ENCODE data around the gene GIPC2. TPM values are rescaled to one million over a fixed set of nuclear protein-coding genes. Genes with fewer than 3 reads are reported as not detected.
"Not testable (repeated sequence)": the region's sequence is repeated elsewhere in the genome, so short reads cannot be mapped to it uniquely, and the experiment has no call there.

GIPC2 gene
- total and polyA plus RNA-seq, 10 of the 15 experiments (the other 5 are each of a cell fraction or from before 2014, with no cell fraction given), result 0.03 to 0.23 (median 0.06) TPM; not detected in 2

- no TSS peak for BruUV-seq (replicated peaks)
- intact Hi-C loops (cut with micrococcal nuclease; ENCODE audit: unreplicated experiment), result no loop called here
- no peak for FAIRE-seq
These were observed 16.2 kb downstream of the GIPC2 start for GRCh38 chr1:78061825-78062523.

GRCh38 chr1:78064886-78065285 is 19.1 kb downstream of the GIPC2 start:
- H3K36me3 ChIP-seq (ENCODE audit: control insufficient read depth in 2 of 2, insufficient read depth in 2 of 2, low read length in 1 of 2); SMC1A ChIA-PET (ENCODE audit: uncharacterized antibody, unreplicated experiment); intact Hi-C loops (cut with micrococcal nuclease; ENCODE audit: unreplicated experiment); H3K27me3 ChIP-seq (replicated peaks in 1 of 2; ENCODE audit: control insufficient read depth in 2 of 2, insufficient read depth in 2 of 2, low read length in 1 of 2); RAD21 ChIA-PET (ENCODE audit: unreplicated experiment); H3K9me3 ChIP-seq (replicated peaks; ENCODE audit: control insufficient read depth, insufficient read depth, low read length); H3K4me2 ChIP-seq (ENCODE audit: control insufficient read depth, insufficient read depth); H3K9ac ChIP-seq (ENCODE audit: control insufficient read depth, insufficient read depth, low read length); BruUV-seq (replicated peaks); ATAC-seq; FAIRE-seq; H4K20me1 ChIP-seq (ENCODE audit: control insufficient read depth, insufficient read depth); H2AFZ ChIP-seq (ENCODE audit: control insufficient read depth, low read depth, low read length); DNase-seq (ENCODE audit: low read depth, low spot score); H3K4me3 ChIP-seq; in situ Hi-C loops (cut with MboI); H3K4me1 ChIP-seq (ENCODE audit: control insufficient read depth, insufficient read depth, low read length); H3K79me2 ChIP-seq (ENCODE audit: control insufficient read depth, insufficient read depth, low read length); H3K27ac ChIP-seq (ENCODE audit: control insufficient read depth, insufficient read depth): not testable (repeated sequence)
- WGBS (ENCODE audit: insufficient coverage, insufficient replicate concordance, low lambda C conversion rate, missing lambda C conversion rate), result 43% methylated on average over 2 of the region's 2 CpGs
- ChIA-PET CTCF (interaction anchor here (0.6 kb wide), 1 partner anchor 1893 kb away, joined by 3 read pairs; no protein-coding TSS in a partner anchor), POLR2A (interaction anchor here (0.7 kb wide), 1 partner anchor 894 kb away, joined by 5 read pairs; no protein-coding TSS in a partner anchor)

More at GRCh38 chr1:78061825-78062523, 16.2 kb downstream of the GIPC2 start:
- no peak for ATAC-seq
- WGBS (ENCODE audit: insufficient coverage, insufficient replicate concordance, low lambda C conversion rate, missing lambda C conversion rate), result 69% methylated on average over 2 of the region's 2 CpGs
- ChIA-PET RAD21 (ENCODE audit: unreplicated experiment) (no interaction called here), CTCF (no interaction called here), SMC1A (ENCODE audit: uncharacterized antibody, unreplicated experiment) (interaction anchor here (0.9 to 1.3 kb wide), 2 partner anchors 15 to 56 kb away, joined by 3 read pairs; no protein-coding TSS in a partner anchor), POLR2A (interaction anchor here (1.1 kb wide), 1 partner anchor 15 kb away, joined by 5 read pairs; no protein-coding TSS in a partner anchor)
- DNase-seq (ENCODE audit: low read depth, low spot score), result no peak
- Histone ChIP-seq H2AFZ (ENCODE audit: control insufficient read depth, low read depth, low read length) (no peak overlapping the region), H4K20me1 (ENCODE audit: control insufficient read depth, insufficient read depth) (no peaks in the 10 kb centered on the region), H3K4me3 (no peak overlapping the region), H3K9ac (ENCODE audit: control insufficient read depth, insufficient read depth, low read length) (no peak overlapping the region), H3K4me2 (ENCODE audit: control insufficient read depth, insufficient read depth) (no peak overlapping the region), H3K79me2 (ENCODE audit: control insufficient read depth, insufficient read depth, low read length) (no peaks in the 10 kb centered on the region), H3K27ac (ENCODE audit: control insufficient read depth, insufficient read depth) (no peak overlapping the region), H3K36me3 (ENCODE audit: control insufficient read depth in 2 of 2, insufficient read depth in 2 of 2, low read length in 1 of 2) (no peaks in the 10 kb centered on the region), H3K4me1 (ENCODE audit: control insufficient read depth, insufficient read depth, low read length) (no peaks in the 10 kb centered on the region; the same call in none of the 2 replicates), H3K9me3 (replicated peaks; ENCODE audit: control insufficient read depth, insufficient read depth, low read length) (no peaks in the 10 kb centered on the region), H3K27me3 (replicated peaks in 1 of 2; ENCODE audit: control insufficient read depth in 2 of 2, insufficient read depth in 2 of 2, low read length in 1 of 2) (no peaks in the 10 kb centered on the region; a peak in 1 of 4 replicates)
- no peak for TF ChIP-seq MEF2A (IDR thresholded peaks at IDR 0.05; ENCODE audit: insufficient read depth, low read depth, low read length)
- TF ChIP-seq KLF5 (IDR thresholded peaks at IDR 0.05; ENCODE audit: partially characterized antibody), result no peak
- no peak for TF ChIP-seq EGR1 (IDR thresholded peaks at IDR 0.05; ENCODE audit: borderline replicate concordance in 1 of 2, low read depth in 2 of 2, low read length in 2 of 2)
- no peak for TF ChIP-seq BACH1 (IDR thresholded peaks at IDR 0.05; ENCODE audit: borderline replicate concordance)
- TF ChIP-seq ZNF622 (IDR thresholded peaks at IDR 0.05), result no peak
- TF ChIP-seq RELB (IDR thresholded peaks at IDR 0.05; ENCODE audit: low read depth), result no peak
- no peak for TF ChIP-seq RBBP5 (conservative IDR thresholded peaks at IDR 0.05)
- in situ Hi-C loops (cut with MboI), result no loop called here

All from GM12878 (cell line).